ENCODE results near the gene PNPLA3.

GRCh38 chr22:43921370-43921769, 2.2 kb upstream of the PNPLA3 start:
- TF ChIP-seq, protein P1, sequence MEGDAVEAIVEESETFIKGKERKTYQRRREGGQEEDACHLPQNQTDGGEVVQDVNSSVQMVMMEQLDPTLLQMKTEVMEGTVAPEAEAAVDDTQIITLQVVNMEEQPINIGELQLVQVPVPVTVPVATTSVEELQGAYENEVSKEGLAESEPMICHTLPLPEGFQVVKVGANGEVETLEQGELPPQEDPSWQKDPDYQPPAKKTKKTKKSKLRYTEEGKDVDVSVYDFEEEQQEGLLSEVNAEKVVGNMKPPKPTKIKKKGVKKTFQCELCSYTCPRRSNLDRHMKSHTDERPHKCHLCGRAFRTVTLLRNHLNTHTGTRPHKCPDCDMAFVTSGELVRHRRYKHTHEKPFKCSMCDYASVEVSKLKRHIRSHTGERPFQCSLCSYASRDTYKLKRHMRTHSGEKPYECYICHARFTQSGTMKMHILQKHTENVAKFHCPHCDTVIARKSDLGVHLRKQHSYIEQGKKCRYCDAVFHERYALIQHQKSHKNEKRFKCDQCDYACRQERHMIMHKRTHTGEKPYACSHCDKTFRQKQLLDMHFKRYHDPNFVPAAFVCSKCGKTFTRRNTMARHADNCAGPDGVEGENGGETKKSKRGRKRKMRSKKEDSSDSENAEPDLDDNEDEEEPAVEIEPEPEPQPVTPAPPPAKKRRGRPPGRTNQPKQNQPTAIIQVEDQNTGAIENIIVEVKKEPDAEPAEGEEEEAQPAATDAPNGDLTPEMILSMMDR (IDR thresholded peaks at IDR 0.05): no peak
- TF ChIP-seq POLR2A (IDR thresholded peaks at IDR 0.05): no peak

All from testis (tissue), 2 donors.